Measurements from ENCODE around the gene TWSG1.
"Not testable (repeated sequence)": the region's sequence is repeated elsewhere in the genome, so short reads cannot be mapped to it uniquely, and the experiment has no call there.

Gene TWSG1

DNA sequence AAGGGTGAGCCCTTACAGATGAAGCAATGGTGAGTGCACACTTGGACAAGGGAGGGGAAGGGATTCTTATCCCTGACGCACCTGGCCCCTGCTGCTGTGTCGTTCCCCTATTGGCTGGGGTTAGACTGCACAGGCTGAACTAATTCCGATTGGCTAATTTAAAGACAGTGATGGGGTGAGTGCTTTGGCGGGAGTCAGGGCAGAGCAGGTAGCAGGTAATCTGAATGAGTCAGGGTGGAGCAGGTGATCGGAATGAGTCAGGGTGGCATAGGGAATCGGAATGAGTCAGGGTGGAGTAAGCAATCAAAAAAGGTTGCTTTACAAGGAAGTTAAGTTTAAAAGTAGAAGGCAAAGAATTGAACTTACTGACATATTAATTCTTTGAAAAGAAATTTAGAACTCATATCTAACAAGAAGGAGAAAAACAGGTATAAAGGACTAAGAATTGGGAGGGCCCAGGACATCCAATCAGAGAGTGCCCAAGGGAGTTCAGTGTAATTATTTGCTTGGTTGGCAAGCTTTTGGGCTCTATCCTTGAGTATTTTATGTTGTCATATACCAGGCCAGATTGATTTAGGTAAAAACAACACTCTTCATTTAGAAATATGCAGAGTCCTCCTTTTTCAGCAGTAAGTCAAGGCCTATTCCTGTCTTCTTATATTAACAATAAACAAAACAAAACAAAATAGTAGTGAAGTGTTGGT, 88.4 kb downstream of the TWSG1 start:
- DNase-seq (ENCODE audit: low read depth in 4 of 4, low spot score in 1 of 4) = no peak

DNA sequence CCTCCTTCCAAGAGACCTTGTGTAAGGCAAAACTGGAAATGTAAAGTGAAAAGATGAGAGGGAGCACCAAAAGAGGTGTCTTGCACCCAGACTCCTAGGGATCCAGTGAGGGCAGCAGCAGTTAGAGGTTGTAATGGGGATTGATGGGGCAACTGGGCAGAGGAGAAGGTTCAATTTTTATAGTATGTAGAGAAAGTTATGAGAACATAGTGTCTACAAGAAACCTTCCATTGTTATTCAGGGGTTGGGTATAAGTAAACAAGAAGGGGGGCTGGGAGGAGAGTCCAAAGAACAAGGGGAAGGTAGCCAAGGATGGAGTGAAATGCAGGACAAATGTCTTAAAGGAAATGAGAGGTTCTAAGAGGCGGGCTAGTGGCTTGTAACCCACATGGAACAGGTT, 89.1 kb downstream of the TWSG1 start:
- not testable (repeated sequence) for DNase-seq (ENCODE audit: low read depth in 4 of 4, low spot score in 1 of 4)

DNA sequence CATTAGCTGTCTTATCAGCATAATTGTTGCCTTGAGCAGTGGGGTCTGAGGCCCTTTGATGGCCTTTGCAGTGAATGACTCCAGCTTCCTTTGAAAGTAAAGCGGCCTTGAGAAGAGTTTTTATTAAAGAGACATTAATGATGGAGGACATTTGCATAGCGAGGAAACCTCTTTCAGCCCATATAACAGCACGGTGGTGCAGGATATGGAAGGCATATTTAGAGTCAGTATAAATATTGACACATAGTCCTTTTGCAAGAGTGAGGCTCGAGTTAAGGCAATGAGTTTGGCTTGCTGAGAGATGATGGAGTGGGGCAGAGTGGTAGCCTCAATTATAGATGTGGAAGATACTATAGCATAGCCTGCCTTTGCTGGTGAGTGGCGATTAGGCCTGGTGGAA, 89.7 kb downstream of the TWSG1 start:
- DNase-seq (ENCODE audit: low read depth in 4 of 4, low spot score in 1 of 4) = not testable (repeated sequence)

DNA sequence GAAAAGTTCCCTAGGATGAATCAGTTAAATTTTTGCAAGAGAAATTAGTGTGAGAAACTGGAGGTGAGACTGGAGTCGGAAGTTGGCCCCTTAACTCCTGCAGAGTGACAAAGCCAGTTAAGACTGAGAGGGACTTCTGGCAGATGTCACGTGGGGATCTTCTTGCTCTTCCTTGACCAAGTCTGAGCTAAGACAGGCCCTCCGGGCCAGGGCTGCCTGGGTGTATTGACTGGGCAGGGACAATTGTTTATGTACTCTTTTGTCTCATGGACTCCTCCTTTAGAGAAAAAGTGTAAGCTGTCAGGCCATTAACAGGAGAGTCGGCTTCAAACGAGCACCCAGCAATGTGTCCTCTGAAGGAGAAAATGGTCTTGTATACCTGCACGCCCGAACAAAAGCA, 92.2 kb downstream of the TWSG1 start:
- DNase-seq (ENCODE audit: low read depth in 4 of 4, low spot score in 1 of 4) = no peak

DNA sequence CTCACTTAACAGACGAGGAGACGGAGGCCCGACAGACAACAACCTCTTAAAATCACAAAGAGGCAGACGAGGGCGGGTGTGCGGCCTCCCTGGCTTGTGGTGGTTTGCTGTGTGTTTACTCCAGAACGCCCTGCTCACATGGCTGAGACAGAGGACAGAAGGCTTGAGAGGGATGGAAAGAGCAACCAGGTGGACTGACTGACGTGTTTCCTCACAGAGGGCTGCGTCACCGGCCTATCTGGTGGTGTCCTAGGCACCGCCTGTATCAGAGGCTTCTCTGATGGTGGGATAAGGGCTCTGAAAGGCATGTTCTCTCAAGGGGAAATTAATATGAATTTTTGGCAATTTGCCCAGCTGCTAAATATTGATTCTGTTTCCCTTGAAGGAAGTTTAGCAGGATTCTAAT, 93.7 kb downstream of the TWSG1 start:
- no peak for DNase-seq (ENCODE audit: low read depth in 4 of 4, low spot score in 1 of 4)

DNA sequence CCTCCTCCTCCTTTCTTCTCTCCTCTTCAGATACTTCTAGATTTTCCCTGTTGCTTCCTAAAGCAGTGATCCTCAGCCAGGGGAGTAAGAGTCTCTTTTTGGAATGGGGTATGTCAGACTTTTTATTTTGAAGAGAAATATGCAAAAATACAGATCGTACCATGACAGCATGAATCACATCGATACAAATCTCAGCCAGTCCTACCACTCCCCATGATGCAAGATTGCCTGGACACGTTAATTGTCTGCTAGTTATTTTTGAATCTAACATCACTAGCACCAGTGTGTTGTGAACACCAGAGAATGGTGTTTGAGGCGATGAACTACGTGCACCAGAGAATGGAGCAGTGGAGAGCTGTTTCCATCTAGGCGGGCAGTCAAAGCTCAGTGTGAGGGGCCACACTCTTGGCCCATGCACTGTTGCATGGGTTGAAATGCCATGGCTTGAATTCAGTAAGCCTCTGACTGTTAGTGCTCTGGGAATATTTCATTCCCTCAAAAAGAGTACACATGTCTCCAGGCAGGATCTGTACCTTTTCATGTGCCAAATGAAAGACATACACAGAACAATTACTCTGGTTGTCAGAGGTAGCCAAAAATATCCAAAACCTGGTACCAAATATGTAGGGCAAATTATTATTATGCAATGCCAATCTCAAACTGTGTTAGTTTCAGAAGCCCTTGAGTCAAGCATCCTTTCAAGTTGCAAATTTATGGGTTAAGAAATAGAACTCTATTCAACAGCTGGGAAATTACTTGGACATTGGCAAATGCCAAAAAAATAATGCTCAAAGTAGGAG, 94.5 kb downstream of the TWSG1 start:
- DNase-seq (ENCODE audit: low read depth in 4 of 4, low spot score in 1 of 4) = no peak

DNA sequence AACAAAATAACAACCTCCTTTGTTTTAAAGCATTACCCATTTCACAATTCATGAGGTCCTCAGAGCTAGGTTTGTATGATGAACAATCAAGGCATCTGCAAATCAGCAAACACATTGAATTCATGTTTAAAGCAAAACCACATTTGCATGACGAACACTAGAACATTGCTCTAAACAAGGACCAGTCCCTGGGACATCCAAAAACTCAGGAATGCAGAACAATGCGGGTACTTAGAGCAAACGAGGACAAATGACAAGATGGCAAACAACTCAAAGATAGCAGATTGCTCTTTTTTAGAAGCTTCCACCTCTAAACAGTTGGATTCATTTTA, 95.1 kb downstream of the TWSG1 start:
- no peak for DNase-seq (ENCODE audit: low read depth in 4 of 4, low spot score in 1 of 4)

DNA sequence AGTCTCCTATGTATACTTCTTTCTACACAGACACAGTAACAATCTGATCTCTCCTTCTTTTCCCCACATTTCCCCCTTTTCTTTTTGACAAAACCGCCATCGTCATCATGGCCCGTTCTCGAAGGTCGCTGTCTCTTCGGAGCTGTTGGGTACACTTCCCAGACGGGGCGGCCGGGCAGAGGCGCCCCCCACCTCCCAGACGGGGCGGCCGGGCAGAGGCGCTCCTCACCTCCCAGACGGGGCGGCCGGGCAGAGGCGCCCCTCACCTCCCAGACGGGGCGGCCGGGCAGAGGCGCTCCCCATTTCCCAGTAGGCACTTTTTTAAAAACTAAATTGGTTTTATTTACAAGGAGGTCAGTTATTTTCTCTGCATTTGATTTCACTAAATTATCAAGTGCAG, 95.7 kb downstream of the TWSG1 start:
- not testable (repeated sequence) for DNase-seq (ENCODE audit: low read depth in 4 of 4, low spot score in 1 of 4)

DNA sequence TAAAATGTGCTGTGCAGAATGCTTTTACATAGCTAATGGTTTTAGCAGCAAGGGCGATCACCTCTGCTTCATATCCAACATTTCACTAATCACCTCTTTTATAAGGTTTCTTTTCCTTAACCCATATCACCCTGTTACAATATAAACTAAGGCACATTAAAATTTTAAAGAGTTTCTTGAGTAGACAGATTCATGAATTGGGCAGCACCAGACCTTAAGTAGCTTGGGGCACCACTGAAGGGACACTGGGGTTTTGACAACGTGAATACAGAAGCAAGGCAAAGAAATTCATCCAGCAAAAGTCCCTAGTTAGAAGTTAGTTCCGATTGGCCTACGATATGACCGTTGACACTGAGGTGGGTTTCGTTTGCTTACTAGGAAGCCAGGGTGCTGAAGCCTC, 96.7 kb downstream of the TWSG1 start:
- DNase-seq (ENCODE audit: low read depth in 4 of 4, low spot score in 1 of 4) = no peak

DNA sequence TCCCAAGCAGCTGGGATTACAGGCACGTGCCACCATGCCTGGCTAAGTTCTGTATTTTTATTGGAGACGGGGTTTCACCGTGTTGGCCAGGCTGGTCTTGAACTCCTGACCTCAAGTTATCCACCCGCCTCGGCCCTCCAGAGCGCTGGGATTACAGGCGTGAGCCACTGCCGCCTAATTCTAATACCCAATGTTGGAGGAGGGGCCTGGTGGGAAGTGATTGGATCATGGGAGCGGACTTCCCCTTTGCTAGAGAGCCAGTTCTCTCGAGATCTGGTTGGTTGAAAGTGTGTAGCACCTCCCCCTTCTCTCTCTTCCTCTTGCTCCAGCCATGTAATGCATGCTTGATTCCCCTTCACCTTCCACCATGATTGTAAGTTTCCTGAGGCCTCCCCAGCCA, 98.5 kb downstream of the TWSG1 start:
- not testable (repeated sequence) for DNase-seq (ENCODE audit: low read depth in 4 of 4, low spot score in 1 of 4)

DNA sequence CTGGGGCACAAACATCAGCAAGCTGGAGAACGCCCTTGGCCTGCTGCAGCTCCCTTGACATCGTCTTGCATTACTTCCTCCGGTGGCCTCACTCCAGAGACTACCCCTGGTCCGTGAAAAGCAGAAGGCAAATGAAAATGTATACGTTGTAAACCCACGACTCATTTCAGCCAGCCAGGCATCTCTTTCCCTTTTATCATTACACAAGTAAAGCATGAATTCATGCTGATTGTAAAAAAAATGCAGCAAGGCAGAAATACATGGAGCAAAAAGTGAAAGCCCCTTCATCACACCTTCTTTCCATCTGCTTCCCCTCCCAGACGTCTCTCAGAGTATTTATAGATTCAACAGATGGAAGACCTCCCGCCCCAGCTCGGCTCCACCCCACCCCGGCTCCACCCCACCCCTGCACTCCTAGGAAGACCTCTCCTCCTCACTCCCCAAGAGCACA, 99.1 kb downstream of the TWSG1 start:
- DNase-seq (ENCODE audit: low read depth in 4 of 4, low spot score in 1 of 4) = no peak

DNA sequence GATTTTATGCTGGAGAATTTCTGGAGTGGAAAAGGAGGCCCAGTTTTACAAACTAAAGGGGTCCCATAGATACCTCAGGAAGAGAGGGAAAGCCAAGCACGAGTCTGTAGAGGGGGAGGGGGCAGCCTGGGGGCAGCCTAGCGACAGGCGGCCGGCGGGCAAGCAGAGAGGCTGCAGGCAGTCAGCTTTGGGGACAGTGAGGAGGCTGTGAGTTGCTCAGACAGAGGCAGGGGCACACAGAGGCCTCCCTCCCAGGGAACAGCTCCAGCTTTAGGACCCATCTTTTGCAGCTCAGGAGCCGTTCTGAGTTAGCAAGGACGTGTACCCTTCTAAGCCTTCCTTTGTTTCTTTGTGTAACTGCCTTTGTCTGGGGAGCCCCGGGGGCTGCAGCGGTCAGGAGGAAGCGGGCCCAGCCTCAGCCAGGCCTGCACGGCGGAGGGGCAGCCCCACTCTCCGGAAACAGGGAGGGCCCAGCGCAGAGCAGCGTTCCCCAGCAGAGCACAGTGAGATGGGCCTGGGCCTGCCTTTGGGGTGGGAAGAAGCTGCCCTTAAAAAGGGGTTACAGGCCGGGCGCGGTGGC, 99.6 kb downstream of the TWSG1 start:
- DNase-seq (ENCODE audit: low read depth in 4 of 4, low spot score in 1 of 4) = no peak

DNA sequence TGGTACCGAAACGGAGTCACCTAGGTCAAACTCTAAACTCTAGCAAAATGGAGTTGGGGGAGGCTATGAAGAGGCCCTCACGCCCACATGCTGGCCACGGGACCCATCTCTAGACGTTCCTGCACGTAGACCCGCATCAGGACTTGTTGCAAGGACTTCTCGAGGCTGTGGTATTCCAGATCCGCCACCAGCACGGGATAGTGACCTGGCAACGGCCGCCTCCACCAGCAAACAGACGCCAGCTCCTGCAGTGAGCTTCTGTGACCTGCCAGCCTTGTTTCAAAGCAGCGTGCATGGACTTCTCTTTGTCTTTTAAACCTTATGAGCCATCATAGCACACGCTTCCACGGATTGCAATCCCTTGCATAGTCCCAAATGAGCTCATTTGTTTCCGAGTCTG, 100.5 kb downstream of the TWSG1 start:
- no peak for DNase-seq (ENCODE audit: low read depth in 4 of 4, low spot score in 1 of 4)

DNA sequence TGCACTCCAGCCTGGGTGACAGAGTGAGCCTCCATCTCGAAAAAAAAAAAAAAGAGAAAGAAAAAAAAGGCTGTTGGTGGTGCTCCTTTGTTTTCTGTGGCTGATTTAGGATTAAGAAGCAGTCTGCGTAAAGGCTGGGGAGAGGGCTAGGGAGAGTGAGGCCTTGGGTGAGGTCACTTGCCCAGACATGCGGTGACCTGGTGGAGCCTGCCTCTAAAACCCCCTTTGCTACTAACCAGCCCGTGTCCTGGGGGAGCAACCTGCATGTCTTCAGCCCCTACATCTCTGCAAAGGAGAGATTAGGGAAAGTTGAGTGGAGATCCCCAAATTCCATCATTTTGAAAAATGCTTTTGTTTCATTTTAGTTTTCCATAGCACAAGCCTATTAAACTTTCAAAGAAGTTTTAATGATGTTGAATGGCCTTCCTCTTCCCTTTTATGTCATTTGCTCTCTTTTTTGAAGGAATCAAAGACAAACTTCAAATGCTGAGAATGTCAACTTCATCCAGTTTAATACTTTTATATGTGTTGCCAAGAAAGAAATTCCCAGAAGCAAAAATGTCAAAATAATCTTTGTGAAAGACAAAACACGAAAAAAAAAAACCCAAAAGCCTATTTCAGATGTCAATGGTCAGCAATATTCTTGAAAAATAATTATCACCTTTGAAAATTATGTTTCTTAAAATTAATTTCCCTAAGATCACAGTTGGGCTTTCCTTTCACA, 101.8 kb downstream of the TWSG1 start:
- DNase-seq (ENCODE audit: low read depth in 4 of 4, low spot score in 1 of 4) = no peak

DNA sequence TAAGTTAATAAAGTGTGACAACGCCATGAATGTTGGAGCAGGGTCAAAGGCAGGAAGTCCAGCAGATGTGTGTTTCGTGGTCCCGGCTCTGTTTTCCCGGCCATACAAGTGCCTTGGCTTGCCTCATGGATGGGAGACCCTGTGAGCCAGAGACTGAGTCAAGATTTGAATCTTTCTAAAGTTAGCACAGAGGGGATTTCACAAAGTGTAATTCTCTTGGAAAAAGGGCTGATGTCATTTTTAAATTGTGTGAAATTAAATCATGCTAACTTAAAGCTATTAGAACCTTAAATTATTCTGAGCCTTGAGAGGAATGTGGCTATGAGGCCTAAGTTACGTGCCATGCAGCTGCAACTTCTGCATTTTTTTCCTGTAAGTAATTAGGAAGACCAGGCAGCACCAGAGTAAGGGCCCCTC, 102.5 kb downstream of the TWSG1 start:
- no peak for DNase-seq (ENCODE audit: low read depth in 4 of 4, low spot score in 1 of 4)

DNA sequence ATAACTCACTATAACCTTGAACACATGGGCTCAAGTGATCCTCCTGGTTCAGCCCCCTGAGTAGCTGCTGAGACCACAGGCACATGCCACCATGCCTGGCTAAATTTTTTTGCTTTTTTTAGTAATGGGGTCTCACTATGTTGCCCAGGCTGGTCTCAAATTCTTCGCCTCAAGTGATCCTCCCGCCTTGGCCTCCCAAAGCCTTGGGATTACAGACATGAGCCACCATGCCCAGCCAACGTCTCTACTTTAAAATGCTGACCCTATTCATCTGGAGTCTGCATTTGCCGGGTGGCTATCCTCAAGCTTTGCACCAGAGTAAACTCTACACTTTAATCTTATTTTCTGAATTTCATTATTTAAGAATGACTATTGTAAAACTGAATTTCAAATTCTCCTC, 103.1 kb downstream of the TWSG1 start:
- no peak for DNase-seq (ENCODE audit: low read depth in 4 of 4, low spot score in 1 of 4)

DNA sequence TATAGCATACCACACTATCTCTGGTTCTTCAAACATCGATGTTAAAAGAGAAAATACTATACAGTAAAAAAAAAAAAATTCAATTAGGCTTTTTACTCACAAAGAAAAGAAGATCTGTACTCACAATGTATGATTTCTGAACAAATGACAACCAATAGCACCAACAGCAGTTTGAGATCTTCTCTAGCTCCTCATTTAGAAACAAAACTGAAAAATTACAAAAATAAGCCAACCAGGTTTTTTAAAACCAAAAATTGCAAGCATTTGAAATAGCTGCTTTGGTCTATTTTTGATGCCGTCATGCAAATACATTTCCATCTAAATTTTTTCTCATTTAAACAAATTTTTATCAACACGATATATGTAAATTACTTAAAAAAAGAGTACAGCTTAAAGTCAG, 106.5 kb downstream of the TWSG1 start:
- no peak for DNase-seq (ENCODE audit: low read depth in 4 of 4, low spot score in 1 of 4)

DNA sequence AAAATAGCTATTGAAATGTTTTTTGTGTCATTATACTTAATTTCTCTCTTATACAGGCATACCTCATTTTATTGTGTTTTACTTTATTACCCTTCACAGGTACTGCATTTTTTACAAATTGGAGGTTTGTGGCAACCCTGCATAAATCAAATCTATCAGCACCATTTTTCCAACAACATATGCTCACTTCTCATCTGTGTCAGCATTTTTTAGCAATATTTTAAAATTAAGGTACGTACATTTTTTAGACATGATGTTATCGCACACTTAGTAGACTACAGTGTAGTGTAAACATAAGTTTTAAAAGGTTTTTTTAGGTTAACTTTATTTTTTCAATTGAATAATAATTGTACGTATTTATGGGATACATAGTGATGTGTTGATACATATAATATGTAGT, 110.0 kb downstream of the TWSG1 start:
- DNase-seq (ENCODE audit: low read depth in 4 of 4, low spot score in 1 of 4) = no peak

DNA sequence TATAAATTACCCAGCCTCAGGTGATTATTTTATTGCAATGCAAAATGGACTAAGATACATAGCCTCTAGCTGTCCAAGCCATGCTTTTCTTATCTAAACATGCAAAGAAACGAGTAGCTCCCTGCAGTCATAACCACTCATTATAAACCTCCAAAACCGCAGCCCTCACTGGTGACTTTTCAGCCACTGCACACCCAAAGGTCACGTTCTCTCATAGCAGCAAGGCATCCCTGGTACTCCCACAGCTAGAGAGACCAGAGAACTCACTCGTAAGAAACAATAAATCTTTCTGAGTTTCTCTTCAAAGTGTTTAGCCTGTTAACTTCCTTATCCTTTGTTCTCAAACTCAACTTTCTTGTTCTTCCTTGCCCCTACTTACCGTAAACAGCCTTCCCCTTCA, 112.3 kb downstream of the TWSG1 start:
- DNase-seq (ENCODE audit: low read depth in 4 of 4, low spot score in 1 of 4) = no peak

DNA sequence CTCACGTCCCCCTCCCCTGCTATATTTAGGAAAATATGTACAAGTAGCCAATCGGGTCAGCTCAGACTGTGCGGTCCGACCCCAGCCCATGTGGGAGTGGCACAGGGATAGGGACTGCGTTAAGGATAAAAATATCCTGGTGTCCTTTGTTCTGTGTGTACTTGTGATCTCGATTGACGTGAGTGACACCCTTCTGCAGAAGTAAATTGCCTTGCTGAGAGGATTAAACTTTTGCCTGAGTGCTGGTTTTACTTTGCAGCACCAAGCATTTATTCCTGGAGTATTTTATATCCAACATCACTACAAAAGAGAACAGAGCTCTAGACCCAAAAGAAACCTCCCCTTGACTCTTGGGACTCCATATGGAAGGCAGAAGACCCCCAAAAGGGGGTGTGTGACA, 112.8 kb downstream of the TWSG1 start:
- DNase-seq (ENCODE audit: low read depth in 4 of 4, low spot score in 1 of 4) = no peak

DNA sequence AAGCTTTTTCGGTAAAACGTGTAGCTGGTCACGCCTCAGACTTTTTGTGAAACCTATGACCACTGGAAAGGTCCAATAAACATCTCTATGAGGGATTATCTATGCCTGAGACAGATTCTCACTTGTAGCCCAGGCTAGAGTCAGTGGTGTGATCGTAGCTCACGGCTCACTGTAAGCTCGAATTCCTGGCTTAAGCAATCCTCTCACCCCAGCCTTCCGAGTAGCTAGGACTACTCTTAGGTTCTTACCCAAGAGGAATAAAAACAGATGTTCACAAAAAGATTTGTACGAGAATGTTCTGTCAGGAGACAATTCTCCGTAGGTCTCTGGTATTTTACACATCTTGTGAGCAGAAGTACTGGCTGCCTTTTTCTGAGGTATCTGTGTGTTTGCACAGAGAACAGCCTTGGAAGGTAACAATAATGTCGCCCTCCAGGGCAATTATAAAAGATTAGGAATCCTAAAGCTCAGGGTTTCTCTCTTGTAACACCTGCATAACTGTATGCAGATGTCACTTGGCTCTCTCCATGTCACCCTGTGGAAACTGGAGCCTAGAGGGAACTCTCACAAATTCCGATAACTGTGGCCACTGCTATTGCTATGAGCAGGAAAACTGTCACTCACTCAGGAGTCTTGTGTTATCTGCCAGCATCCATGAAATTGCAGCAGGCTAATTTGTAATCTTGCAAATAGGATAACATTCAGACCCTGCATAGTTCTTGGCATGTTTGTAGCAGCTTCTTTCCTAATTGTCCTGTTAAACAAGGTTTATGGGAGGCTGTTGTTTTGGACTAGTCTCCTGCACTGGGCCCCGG, 115.2 kb downstream of the TWSG1 start:
- DNase-seq (ENCODE audit: low read depth in 4 of 4, low spot score in 1 of 4) = no peak
